IMR-90 (cell line): ENCODE measurements around the gene CPN2.

Experiments
- CTCF ChIP-seq: conservative IDR thresholded peaks from 2 replicates; pipeline ENCODE4 v1.5.1; 2012; ENCODE audit warnings: mild to moderate bottlenecking, low read depth, low read length, improper control_type of control experiment
- POLR2A ChIP-seq: IDR thresholded peaks from 2 replicates; pipeline ENCODE4 v1.6.1; 2012; ENCODE audit warnings: mild to moderate bottlenecking, low read depth, low read length
- RFX5 ChIP-seq: IDR thresholded peaks from 2 replicates; pipeline ENCODE4 v1.8.0; 2012; ENCODE audit warnings: low read depth, mild to moderate bottlenecking, low read length, moderate library complexity
- SMC3 ChIP-seq: fragments of 150-350 bp; IDR thresholded peaks from 2 replicates; pipeline ENCODE4 v1.6.1; 2016; ENCODE audit warnings: low read depth, mild to moderate bottlenecking, antibody characterized with exemption, low read length, moderate library complexity
- USF2 ChIP-seq: fragments of 150-350 bp; IDR thresholded peaks from 2 replicates; pipeline ENCODE4 v1.6.1; 2017; ENCODE audit warnings: mild to moderate bottlenecking, antibody characterized with exemption, low read length, low read depth

- TF ChIP-seq CTCF: no peak
- TF ChIP-seq USF2: no peak
- TF ChIP-seq RFX5: no peak
- no peak for TF ChIP-seq SMC3
- no peak for TF ChIP-seq POLR2A
Measured at GRCh38 chr3:194328053-194328657, 23.0 kb downstream of the CPN2 start.
